KBM-7 (cell line): Measurements from ENCODE around the gene PGBD2.
"Not testable (repeated sequence)": the region's sequence is repeated elsewhere in the genome, so short reads cannot be mapped to it uniquely, and the experiment has no call there.

ENCODE experiments used
- DNase-seq: peaks from one replicate; pipeline ENCODE4 v3.0.0-alpha.2; 2015
- in situ Hi-C: fragments of 300-500 bp; cut with MboI; formaldehyde crosslinking; loops from 2 replicates; pipeline ENCODE4 v1.14.3; 2020; ENCODE audit warnings: low sequenced_read_pairs, low pct_unique_long_range_greater_than_20kb, mixed read lengths

PGBD2 gene

GRCh38 chr1:248885646-248886045, 20.4 kb upstream of the PGBD2 start:
- DNase-seq: no peak
- in situ Hi-C loops: no loop called here

GRCh38 chr1:248886237-248886895, 19.7 kb upstream of the PGBD2 start:
- in situ Hi-C loops: no loop called here
- no peak for DNase-seq

- in situ Hi-C loops: not testable (repeated sequence)
Measured at GRCh38 chr1:248889914-248890243, 16.2 kb upstream of the PGBD2 start.

GRCh38 chr1:248890549-248891498, 15.2 kb upstream of the PGBD2 start:
- in situ Hi-C loops: no loop called here
- no peak for DNase-seq

More at GRCh38 chr1:248889914-248890243, 16.2 kb upstream of the PGBD2 start:
- not testable (repeated sequence) for DNase-seq

- in situ Hi-C loops: no loop called here
- DNase-seq: no peak
Measured at GRCh38 chr1:248891758-248892157, 14.3 kb upstream of the PGBD2 start.

GRCh38 chr1:248892590-248892989, 13.4 kb upstream of the PGBD2 start:
- no peak for DNase-seq
- in situ Hi-C loops: no loop called here

- DNase-seq: no peak
- in situ Hi-C loops: no loop called here
Measured at GRCh38 chr1:248894837-248895236, 11.2 kb upstream of the PGBD2 start.

- DNase-seq: no peak
- in situ Hi-C loops: no loop called here
Measured at GRCh38 chr1:248897412-248898337, 8.4 kb upstream of the PGBD2 start.

GRCh38 chr1:248900637-248901036, 5.4 kb upstream of the PGBD2 start:
- DNase-seq: no peak
- in situ Hi-C loops: no loop called here

- in situ Hi-C loops: no loop called here
- no peak for DNase-seq
Measured at GRCh38 chr1:248901578-248901977, 4.5 kb upstream of the PGBD2 start.

GRCh38 chr1:248904437-248905216, 1.4 kb upstream of the PGBD2 start:
- in situ Hi-C loops: no loop called here
- DNase-seq: no peak

- DNase-seq: no peak
- in situ Hi-C loops: no loop called here
Measured at GRCh38 chr1:248905662-248906008, 400 bp upstream of the PGBD2 start.

GRCh38 chr1:248906753-248907661, 972 bp downstream of the PGBD2 start:
- in situ Hi-C loops: no loop called here
- no peak for DNase-seq

GRCh38 chr1:248910761-248911160, 4.7 kb downstream of the PGBD2 start:
- DNase-seq: no peak
- in situ Hi-C loops: no loop called here

GRCh38 chr1:248913933-248914332, 7.9 kb downstream of the PGBD2 start:
- no peak for DNase-seq
- in situ Hi-C loops: no loop called here

GRCh38 chr1:248914796-248915381, 8.9 kb downstream of the PGBD2 start:
- no peak for DNase-seq
- in situ Hi-C loops: no loop called here

- in situ Hi-C loops: no loop called here
- no peak for DNase-seq
Measured at GRCh38 chr1:248918131-248918530, 12.1 kb downstream of the PGBD2 start.
